Sigmoid colon (tissue), 7 donors: Measurements from ENCODE around the gene PNRC1. TPM values are rescaled to one million over a fixed set of nuclear protein-coding genes. Genes with fewer than 3 reads are reported as not detected.
A peak's percentile ranks its signal among the peaks of the same experiment; 100 is the strongest.

ENCODE experiments used
- DNase-seq: peaks from one replicate; pipeline ENCODE4 v3.0.0-alpha.2; 2019
- H3K27ac ChIP-seq, 4 donors: fragments of 200-600 bp; sonication (generic); one replicate each; pipeline ENCODE4 v1.5.1; 2016 to 2019; ENCODE audit warnings: mild to moderate bottlenecking in 1 of 4
- H3K27me3 ChIP-seq, 3 donors: fragments of 200-600 bp; sonication (generic); one replicate each; pipeline ENCODE4 v1.5.1; 2019; ENCODE audit warnings: mild to moderate bottlenecking in 1 of 3
- H3K36me3 ChIP-seq, 4 donors: fragments of 200-600 bp; sonication (generic); one replicate each; pipeline ENCODE4 v1.5.1; 2016 to 2019
- H3K4me1 ChIP-seq, 4 donors: fragments of 200-600 bp; sonication (generic); one replicate each; pipeline ENCODE4 v1.5.1; 2017 to 2019
- H3K4me3 ChIP-seq, 4 donors: fragments of 200-600 bp; sonication (generic); one replicate each; pipeline ENCODE4 v1.5.1; 2017 to 2019; ENCODE audit warnings: mild to moderate bottlenecking in 2 of 4, moderate library complexity in 1 of 4
- H3K9me3 ChIP-seq, 4 donors: fragments of 200-600 bp in 3 of 4; sonication (generic) in 3 of 4; one replicate each; pipeline versions ENCODE4 v1.5.1 to v1.6.1; 2013 to 2019
- CTCF ChIP-seq, 4 experiments: fragments of 450-650 bp in 3 of 4; fragments of 200-600 bp in 1 of 4; IDR thresholded peaks; one replicate each; pipeline ENCODE4 v1.5.1; 2016 to 2019; ENCODE audit warnings: antibody characterized with exemption in 4 of 4, mild to moderate bottlenecking in 3 of 4, moderate library complexity in 2 of 4
- EP300 ChIP-seq, 4 donors: sonication (generic); formaldehyde crosslinking; IDR thresholded peaks; one replicate each; pipeline ENCODE4 v1.6.1; 2017; ENCODE audit warnings: antibody characterized with exemption in 4 of 4
- POLR2A ChIP-seq, 2 donors: fragments of 450-650 bp; IDR thresholded peaks; one replicate each; pipeline ENCODE4 v1.6.1; 2016; ENCODE audit warnings: antibody characterized with exemption in 2 of 2, mild to moderate bottlenecking in 2 of 2, moderate library complexity in 2 of 2
- POLR2AphosphoS5 ChIP-seq, 4 donors: sonication (generic); formaldehyde crosslinking; IDR thresholded peaks; one replicate each; pipeline ENCODE4 v1.6.1; 2017; ENCODE audit warnings: antibody characterized with exemption in 4 of 4
- WGBS, 2 donors: extraction: QIAGEN DNeasy Blood & Tissue Kit; methylation state at CpG; one replicate each; pipeline ENCODE4 v1.1.7; 2013; 5-methylcytosine and 5-hydroxymethylcytosine counted together
- intact Hi-C: fragments of 100-400 bp; cut with DNase I; formaldehyde crosslinking; loops from one replicate; pipeline ENCODE4 v1.15.1; 2023
- polyA plus RNA-seq, 3 donors: library from polyadenylated mRNA; stranded (reverse); fragments of 200-250 nt; gene quantifications; one replicate each; pipeline ENCODE4 v1.2.3, GENCODE V29; 2013
- total RNA-seq, 4 donors: library from RNA; depleted of rRNA; stranded (reverse); fragments of >200 nt; gene quantifications; one replicate each; pipeline ENCODE4 v1.1.0, GENCODE V29; 2016
- donor health status: healthy with polysubstance abuse.
- donor health status: Bipolar disorder and iron deficiency.
- donor health status: healthy.

The PNRC1 gene
- total and polyA plus RNA-seq, 7 donors, result 44.2 to 349 (median 211) TPM

- Histone ChIP-seq H3K4me1 (peaks cover 0 to 19% (median 9%) of the 10 kb centered on the region in 4 donors), H3K36me3 (no peaks in the 10 kb centered on the region), H3K9me3 (no peaks in the 10 kb centered on the region), H3K27me3 (no peaks in the 10 kb centered on the region), H3K4me3 (peak within 1 kb of the TSS; percentile 55 to 79 (median 76)), H3K27ac (peak within 1 kb of the TSS; percentile 62 to 80 (median 70))
- no peak for DNase-seq
- intact Hi-C loops, result loop anchor here (2.0 to 5.0 kb wide), 3 partner anchors 35 to 135 kb away; no protein-coding TSS in a partner anchor
- peak in 1 of 4 donors; percentile 5 for TF ChIP-seq POLR2AphosphoS5 (IDR thresholded peaks at IDR 0.05)
- peak in 1 of 4 experiments; percentile 7 for TF ChIP-seq CTCF (IDR thresholded peaks at IDR 0.05)
- TF ChIP-seq POLR2A (IDR thresholded peaks at IDR 0.05), result no peak
- no peak for TF ChIP-seq EP300 (IDR thresholded peaks at IDR 0.05)
- WGBS, 2 donors, result 1% methylated on average over 106 of the region's 106 CpGs
These were observed 36.9 kb downstream of the PNRC1 start, which contains the start of gene SRSF12 for GRCh38 chr6:89117211-89118108. Gene SRSF12 (minus strand): TSS chr6:89118071. CDS start chr6:89117887, 184 bp downstream.

GRCh38 chr6:89118931-89119330 is 38.4 kb downstream of the PNRC1 start:
- Histone ChIP-seq H3K4me3 (no peak overlapping the region), H3K27ac (peak overlapping the region in 3 of 4 donors; percentile 4 to 80 (median 68)), H3K9me3 (no peaks in the 10 kb centered on the region), H3K4me1 (peaks cover 0 to 19% (median 9%) of the 10 kb centered on the region in 4 donors), H3K36me3 (no peaks in the 10 kb centered on the region), H3K27me3 (no peaks in the 10 kb centered on the region)
- no peak for TF ChIP-seq EP300 (IDR thresholded peaks at IDR 0.05)
- TF ChIP-seq POLR2AphosphoS5 (IDR thresholded peaks at IDR 0.05), result no peak
- no peak for TF ChIP-seq POLR2A (IDR thresholded peaks at IDR 0.05)
- TF ChIP-seq CTCF (IDR thresholded peaks at IDR 0.05), result no peak
- no peak for DNase-seq
- intact Hi-C loops, result loop anchor here (5.0 kb wide), 2 partner anchors 43 to 137 kb away; no protein-coding TSS in a partner anchor
- 88 to 89% methylated on average over 8 of the region's 8 CpGs for WGBS, 2 donors

- Histone ChIP-seq H3K4me3 (no peak overlapping the region), H3K9me3 (no peaks in the 10 kb centered on the region), H3K36me3 (no peaks in the 10 kb centered on the region), H3K27ac (no peak overlapping the region), H3K4me1 (peaks cover 0 to 19% (median 9%) of the 10 kb centered on the region in 4 donors), H3K27me3 (no peaks in the 10 kb centered on the region)
- intact Hi-C loops, result loop anchor here (5.0 kb wide), 2 partner anchors 232 to 252 kb away; partner anchors contain the start of gene UBE2J1
- no peak for TF ChIP-seq POLR2AphosphoS5 (IDR thresholded peaks at IDR 0.05)
- no peak for TF ChIP-seq POLR2A (IDR thresholded peaks at IDR 0.05)
- no peak for TF ChIP-seq EP300 (IDR thresholded peaks at IDR 0.05)
- TF ChIP-seq CTCF (IDR thresholded peaks at IDR 0.05), result no peak
- no peak for DNase-seq
- WGBS, 2 donors, result 66 to 86% methylated on average over 4 of the region's 4 CpGs
These were observed 39.8 kb downstream of the PNRC1 start for GRCh38 chr6:89120371-89120770.

- intact Hi-C loops, result loop anchor here (2.0 to 5.0 kb wide), 3 partner anchors 121 to 250 kb away; partner anchors contain the start of gene UBE2J1
- peak overlapping the region in 1 of 4 donors; percentile 28 for H3K27ac ChIP-seq
- peaks cover 0 to 13% (median 5%) of the 10 kb centered on the region in 4 donors for H3K4me1 ChIP-seq
- H3K4me3 ChIP-seq, result no peak overlapping the region
- H3K36me3 ChIP-seq, result no peaks in the 10 kb centered on the region
- 44 to 75% methylated on average over 1 of the region's 1 CpG for WGBS, 2 donors
- no peak for DNase-seq
- TF ChIP-seq POLR2A (IDR thresholded peaks at IDR 0.05) (no peak), EP300 (IDR thresholded peaks at IDR 0.05) (no peak), CTCF (IDR thresholded peaks at IDR 0.05) (no peak), POLR2AphosphoS5 (IDR thresholded peaks at IDR 0.05) (no peak)
- no peaks in the 10 kb centered on the region for H3K9me3 ChIP-seq
- H3K27me3 ChIP-seq, result no peaks in the 10 kb centered on the region
These were observed 41.4 kb downstream of the PNRC1 start for GRCh38 chr6:89121934-89122333.
